ENCODE measurements around the gene ZNF385D.

DNA sequence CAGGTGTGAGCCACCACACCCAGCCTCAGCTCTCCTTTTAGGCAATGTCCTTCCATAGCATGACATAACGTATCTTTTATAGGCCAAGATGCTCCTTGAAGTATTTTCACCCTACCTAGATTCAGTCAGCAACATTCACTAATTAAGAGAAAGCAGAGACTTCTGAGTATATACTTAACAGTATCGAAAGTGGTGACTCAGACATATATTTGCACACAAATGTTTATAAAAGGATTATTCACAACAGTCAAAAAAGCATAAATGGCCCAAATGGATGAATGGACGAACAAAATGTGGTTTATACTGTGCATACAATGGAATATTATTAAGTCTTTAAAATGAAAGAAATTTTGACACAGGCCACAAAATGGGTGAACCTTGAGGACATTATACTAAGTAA, 108.6 kb downstream of the ZNF385D start:
- TF ChIP-seq CTCF (IDR thresholded peaks at IDR 0.05) (no peak), EP300 (IDR thresholded peaks at IDR 0.05) (no peak), POLR2AphosphoS5 (IDR thresholded peaks at IDR 0.05) (no peak)
